SKM-1 (cell line): ENCODE measurements around the gene NFIA.

ENCODE experiments used
- DNase-seq: peaks from one replicate; lab custom pipeline; 2025; ENCODE audit not compliant: unreplicated experiment; lab: John Stamatoyannopoulos, UW

NFIA gene

DNA sequence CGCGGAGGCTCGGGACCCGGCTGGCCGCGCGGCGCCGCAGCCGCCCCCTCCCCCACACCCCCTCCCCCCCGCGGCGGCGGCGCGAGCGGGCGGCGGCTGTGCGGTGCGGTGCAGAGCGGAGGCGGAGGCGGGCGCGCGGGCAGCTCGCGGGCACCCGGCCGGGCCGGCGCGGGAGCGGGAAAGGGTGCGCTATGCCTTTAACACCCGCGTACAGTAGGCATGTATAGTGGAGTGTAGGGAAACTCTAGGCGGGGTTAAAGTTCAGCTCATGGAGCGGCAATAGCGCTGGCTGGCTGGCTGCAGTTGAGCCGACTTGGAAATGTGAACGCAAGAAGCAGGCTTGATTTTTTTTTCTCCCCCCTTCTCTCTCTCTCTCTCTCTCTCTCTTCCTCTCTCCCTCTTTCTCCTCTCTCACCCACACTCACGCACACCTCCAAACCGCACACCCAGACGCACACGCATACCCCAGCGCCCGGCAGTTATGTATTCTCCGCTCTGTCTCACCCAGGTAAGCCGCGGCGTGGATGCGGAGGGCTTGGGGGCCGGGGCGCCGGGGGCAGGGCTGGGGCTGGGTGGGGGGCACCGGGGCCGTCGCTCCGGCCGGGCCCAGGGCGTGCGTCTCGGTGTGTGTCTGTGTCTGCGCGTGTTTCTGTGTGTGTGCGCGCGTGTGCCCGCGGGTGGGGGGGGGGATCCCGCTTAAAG lies at the start of gene NFIA:
TSS of gene NFIA (plus strand) at position 251 of the 702 bp plus-strand sequence.
- DNase-seq = peak; percentile 22

DNA sequence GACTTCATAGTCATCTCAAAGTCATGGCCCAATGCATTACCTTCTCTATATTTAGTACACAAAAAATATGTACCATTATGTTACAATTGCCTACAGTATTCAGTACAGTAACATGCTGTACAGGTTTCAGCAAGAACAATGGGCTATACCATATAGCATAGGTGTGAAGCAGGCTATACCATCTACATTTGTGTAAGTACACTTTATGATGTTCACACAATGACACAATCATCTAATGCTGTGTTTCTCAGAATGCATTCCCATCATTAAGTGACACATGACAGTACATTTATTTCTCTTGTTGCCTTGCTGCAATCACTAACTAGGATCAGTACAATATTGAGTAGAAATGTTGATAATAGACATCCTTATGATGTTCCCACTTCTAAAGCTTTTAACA lies 46.5 kb upstream of the NFIA start:
- no peak for DNase-seq

DNA sequence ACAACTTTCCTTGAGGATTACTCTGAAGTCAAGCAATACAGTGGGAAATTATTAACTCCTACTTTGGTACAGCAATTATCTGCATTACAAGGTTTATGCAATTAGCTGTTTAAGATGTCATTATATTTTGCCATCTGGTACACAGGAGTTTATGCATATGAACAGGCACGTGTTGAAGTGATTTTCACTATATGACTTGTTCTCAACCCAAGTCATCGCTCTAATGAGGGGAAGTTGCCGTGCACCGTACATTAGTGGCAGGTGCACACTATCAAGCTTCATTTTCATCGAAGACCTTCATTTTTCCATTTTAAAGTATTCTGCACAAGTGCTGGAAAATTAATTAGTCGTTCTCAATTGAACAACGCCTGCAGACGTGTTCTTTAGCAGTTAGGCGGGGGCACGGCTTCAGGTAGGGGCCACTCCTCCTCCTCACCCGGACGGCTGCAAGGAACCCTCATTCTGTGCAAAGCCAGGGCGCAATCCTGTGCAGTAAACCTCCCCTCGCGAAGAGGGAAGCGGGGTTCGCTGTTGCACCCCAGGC lies 39.8 kb upstream of the NFIA start:
- DNase-seq = no peak

DNA sequence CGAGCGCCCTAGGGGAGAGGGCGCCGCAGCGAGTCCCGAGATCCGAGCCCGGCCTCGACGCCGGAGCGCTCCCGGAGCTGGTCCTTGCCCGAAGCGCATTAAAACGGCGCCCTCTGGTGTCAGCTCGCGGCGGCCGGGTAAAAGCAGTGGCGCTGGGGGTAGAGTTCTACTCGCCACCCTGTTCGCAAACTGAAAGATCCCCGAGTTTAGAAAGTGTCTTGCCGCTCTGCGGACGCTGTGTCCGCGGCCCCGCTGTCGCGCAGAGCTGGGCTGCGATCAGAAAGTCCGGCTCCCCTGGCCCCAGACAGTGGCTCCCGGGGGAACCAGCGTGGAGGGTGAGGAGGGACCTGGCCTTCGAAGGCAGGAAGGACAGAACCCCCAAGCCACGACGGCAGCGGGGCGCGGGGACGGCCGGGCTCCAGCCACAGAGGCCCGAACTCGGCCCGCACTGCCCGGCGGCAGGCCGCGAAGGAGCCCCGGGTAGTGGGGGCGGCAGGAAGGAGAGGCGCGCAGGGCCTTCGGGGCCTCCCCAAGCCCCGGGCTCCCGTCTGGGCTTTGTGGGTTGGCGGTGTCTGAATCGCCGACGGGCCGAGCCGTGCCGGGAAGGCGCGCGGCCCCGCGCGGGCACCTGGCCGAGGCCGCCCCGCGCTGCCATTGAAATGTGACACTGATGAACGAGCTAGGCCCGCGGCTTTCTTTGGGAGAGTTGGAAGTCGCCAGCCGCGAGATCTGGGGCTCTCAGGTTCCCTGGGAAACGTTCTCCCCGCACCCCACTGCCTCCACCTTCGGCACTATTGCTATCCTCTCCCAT lies 39.1 kb upstream of the NFIA start:
- peak; percentile 47 for DNase-seq

DNA sequence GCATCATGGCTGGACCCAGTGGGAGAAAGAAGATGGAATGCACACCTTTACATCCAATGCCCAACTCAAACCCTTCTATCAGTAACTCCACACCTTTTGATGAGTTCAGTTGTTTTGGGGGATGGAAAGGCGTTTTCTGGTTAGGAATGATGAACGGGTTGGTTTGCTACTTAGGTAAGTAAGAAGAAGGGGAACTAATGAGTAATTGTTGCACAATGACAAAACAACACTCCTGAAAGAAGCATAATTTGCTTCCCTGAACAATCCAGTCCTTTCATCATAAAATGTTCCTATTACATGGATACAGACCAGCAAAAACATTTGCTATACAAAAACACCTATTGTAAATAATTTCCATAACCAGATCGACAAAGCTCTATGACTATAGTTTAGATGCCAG lies 35.9 kb upstream of the NFIA start:
- DNase-seq = no peak

DNA sequence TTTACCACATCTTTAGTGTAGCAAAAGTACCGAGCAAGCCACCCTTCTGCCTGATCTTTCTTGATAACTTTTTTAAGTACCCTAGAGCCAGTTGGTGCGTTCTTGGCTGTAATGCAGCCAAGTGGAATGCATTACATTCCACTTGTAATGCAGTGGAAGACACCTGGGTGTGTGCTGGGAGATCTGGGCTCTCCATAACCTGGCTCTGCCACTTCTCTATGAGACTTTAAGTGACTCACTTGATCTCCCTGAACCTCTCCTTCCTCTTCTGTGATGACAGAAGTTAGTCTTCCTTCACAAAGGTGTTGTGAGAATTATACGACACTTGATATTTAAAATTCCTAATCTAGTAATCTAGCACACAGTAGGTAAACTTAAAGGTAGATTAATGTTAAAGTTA lies 35.3 kb upstream of the NFIA start:
- DNase-seq = no peak

DNA sequence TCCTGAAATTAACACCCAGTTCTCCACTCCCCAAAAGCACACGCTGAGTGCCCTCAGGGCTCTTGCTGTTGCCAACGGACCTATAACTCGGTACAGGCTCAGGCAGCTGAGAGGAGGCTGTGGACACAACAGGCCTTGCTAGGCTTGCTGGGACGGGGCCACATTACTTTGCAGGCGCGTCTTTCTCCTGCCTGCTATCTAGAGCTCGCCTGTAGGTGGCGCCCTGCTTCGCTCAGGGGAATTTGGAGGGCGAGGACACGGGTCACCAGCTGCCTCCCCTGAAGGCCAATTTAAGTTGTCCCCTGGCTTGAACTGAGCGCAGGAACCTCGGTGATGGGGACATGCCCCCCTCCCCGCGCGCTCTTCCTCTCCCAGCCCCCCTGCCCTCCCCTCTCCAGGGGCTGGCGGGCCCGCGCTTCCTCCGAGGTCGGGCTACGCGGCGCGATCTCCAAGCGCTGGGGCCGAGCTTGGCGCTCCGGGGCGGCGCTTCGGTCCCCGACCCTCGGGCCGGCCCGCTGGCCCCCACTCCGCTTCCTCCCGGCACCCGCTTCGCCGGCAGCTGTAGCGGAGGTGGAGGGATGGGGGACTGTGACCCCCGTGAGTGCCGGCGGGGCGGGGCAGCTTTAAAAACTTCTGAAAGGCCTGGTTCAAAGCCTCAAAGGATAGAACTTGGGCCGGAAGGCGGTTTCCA lies 32.4 kb upstream of the NFIA start:
- DNase-seq = peak; percentile 56

DNA sequence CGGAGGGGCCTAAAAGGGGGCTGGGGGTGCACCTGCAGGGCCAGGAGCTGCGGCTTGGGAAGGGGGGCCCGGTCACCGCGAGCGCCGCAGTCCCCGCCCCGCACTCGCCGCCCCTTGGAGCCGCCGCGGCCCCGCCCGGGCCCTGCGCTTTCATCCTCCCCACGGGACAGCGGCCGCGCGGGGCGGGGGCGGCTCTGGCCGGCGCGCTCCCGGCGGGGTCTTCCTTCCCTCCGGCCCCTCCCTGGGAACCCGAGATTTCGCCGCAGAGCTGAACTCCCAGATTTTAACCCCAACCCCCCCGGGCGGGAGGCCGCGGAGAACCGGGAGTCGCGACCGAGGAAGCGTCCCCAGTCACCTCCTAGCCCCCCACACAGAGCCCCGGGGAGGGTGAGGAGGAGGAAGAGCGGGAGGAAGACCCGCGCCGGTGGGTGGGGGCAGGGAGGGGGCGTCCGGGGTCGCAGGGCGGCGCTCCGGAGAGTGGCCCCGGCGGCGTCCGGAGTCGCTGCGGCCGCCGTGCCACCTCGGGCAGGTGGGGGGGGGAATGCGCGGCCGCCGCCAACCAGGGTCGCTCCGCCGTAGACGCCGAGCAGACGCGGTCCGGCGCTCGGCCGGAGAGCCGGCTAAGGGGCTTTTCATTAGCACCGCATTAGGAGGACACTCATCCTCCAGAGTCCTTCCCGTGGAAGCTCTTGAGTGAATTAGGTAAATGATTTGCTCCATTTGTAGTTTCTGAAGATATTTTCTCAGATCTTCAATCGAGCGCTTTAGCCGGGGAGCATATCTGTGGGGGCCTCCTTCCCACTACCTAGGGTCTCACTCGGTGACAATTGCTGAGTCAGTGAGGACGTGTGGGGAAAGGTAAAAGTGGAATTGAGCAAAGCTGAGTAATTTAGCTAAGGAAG lies 31.6 kb upstream of the NFIA start:
- DNase-seq = no peak

DNA sequence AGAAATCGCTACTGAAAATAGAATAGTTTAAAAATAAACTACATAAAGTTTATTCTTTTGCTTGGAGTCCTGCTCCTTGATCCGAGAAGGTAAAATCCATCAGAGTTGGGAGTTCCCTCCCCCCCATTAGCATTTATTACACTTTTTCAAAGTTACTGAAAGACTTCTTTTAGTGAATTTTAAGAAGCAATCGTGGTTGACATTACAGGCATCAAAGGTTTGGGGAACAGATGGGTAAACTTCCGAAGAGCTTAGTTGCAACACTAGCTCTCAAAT lies 31.0 kb upstream of the NFIA start:
- DNase-seq = no peak

DNA sequence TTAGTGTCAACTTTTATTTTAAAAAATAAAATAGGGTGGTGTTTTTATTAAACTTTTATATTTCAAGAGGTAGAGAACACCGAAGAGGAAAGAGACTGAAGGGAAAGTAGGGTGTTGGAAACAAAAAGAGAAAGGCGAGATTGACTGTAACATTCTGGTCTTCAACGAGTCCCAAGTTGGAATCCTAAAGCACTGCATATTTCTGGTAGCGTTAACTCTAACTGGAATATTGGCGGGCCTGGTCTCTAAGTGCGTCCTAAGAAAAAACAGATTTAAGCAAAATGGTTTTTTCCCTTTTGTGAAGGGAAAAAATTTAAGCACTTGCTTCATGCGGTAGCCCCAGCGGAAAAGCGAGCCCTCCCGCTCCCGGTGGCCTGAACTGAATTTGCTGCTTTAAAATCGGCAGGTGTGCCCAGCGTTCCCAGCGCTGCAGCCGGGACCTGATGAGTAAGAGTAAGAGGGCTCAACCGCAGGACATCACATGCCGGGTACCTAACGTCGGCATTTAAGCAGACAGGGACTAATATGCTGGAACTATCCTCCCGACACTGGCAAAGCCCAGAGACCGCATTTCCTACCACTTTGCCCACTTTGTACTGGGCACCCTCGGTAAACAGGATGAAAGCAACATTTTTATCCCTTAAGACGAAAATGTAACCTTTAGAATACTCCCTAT lies 30.5 kb upstream of the NFIA start:
- DNase-seq = no peak

DNA sequence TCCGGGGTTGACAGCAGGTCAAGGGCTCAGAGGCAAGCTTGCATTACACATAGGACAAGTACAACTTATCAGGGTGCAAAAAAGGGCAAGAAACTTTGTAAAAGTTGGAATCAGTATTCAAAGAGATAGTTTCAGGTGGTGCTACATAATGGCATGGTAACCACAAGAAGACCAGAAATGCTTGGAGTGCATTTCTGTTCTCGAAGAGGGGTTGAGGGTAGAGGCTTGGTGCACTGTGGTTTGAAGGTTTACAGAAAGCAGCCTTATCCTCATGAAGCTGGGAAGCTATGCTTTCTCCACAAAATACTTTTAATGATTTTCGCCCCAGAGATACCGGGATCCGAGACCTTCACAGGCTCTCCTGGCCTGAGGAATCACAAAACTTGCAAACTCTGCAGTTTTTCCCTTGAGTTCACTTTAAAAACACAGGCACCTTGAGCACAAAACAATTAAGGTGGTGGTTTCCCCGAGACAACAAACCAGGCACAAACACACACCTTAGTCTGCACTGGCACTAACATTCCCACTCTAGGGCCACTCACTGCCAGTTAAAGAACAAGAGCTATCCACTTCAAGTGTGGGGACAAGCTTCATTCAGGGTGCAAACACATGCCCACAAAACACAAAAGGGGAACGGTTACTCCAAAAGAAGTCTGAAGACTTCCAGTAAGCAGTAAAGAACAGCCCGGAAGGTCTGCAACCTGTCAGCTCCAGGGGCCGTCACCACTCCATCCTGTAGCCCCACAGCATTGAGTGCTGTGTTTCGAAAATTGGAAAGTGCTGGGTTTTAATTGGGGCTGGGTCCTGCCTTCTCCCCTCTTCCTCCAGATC lies 29.8 kb upstream of the NFIA start:
- no peak for DNase-seq

DNA sequence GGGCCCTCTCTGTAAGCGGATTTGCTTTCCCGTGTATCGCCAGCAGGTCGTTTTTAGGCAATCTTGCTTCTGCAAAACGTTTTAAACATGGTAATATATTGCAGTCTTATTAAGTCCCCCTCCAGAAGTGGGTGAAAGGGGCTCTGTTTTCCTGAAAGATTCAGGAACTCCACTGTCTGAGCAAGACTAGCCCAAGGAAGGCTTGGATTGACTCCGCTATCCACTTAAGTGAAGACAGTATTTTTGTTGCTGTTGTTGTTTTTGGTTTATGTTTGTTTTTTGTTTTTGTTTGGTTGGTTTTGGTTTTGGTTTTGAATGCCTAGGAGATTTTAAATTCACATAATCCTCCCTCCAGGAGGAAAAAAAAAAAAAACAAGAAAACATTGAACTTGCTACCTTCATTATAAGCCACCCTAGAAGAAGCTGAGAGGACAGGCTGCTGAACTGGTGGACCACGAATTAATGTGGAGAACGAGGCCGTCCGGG lies 29.1 kb upstream of the NFIA start:
- DNase-seq = no peak

DNA sequence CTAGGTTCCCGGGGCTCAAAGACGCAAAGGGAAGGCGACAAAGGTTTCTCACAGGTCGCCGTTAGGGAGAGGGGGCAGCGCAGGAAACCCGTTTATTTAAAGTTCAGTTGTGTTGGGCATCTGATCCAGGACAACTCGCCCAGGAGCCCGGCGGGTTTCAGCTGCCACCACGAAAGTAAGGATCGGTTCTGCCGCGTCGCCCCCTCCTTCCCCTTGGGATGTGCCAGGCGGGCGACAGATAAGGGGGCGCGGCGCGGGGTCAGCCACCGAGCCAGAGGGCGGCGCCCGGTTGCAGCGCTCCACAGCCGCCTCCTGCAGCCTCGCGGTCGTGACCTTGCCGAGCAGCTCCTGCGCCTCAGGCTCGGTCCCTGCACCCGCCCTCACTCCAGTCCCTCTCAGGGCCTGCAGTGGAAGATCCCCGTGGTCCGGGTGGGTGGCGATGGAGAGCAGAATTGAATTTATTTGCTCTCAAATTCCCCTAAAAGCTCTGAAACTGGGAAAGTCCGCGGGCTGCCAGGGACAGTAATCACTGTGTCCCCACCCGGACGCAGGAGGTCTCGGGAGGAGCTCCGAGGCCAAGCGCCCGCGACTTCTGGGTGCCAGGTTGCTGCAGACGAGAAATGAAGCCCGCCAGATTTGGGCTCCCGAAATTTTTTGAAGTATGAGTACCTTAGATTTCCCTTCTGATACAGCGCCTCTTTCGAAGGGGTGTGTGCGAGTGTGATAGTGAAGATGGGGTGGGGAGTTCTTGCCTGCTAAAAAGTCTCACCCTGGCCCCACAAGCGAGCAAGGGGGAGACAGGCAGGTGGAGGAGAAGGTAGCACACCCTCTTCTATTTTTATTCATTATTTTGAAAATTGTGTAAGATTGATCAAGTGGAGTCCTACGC lies 28.4 kb upstream of the NFIA start:
- DNase-seq = no peak

DNA sequence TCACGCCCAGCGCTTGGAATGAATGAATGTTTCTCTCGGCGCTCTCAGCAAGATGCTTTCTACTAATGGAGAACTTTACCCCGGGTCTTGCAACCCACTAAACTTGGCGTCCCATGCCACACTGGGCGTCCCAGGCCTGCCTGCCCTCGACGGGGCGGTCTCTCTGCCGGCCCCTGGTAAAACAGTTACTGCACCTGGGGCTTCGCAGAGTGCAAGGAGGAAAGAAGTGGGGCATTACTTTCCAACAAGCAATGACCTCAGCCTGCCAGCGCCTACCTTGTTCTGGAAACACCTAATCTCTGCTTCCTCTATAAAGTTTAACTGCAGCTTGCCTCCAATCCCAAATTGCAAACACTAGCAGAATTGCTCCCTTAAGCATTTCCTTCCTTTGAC lies 27.8 kb upstream of the NFIA start:
- no peak for DNase-seq

DNA sequence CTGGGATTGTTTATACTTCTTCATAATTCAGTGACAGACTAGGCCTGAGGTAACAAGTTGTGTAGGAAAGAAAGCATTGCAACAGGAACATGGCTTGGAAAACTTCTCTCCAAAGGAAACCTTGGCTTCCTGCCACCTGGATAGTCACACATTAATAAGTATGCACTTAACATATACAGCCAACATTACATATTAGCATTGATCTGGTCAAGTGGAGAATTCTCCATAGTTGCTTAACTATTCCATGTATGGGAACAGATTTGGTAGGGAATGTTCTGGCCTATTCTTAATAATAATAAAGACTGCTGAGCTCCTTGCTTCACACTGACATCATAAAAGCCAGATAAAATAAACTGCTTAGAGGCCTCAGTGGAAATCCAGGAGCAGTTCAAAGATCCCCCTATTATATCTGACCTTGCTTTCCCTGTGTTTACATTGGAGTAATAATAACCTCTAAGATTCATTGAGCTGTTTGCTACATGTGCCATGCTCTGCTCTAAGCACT lies 27.2 kb upstream of the NFIA start:
- DNase-seq = no peak

DNA sequence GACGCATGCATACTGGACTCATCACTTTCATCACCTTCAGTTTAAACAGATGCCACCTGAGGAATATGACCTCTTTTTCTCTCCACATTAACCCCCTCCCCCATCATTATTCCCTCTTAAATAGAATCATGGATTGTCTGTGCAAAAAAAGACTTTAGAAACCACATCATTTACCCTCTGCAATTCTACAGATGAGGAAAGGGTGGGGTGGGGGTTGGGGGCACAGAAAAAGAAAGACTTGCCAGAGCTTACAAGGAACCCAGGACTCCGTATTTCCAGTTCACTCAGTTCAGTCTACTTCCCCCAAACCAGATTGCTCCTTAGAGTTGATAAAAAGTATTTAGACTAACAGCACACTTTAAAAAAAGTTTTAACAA lies 26.2 kb upstream of the NFIA start:
- DNase-seq = no peak

DNA sequence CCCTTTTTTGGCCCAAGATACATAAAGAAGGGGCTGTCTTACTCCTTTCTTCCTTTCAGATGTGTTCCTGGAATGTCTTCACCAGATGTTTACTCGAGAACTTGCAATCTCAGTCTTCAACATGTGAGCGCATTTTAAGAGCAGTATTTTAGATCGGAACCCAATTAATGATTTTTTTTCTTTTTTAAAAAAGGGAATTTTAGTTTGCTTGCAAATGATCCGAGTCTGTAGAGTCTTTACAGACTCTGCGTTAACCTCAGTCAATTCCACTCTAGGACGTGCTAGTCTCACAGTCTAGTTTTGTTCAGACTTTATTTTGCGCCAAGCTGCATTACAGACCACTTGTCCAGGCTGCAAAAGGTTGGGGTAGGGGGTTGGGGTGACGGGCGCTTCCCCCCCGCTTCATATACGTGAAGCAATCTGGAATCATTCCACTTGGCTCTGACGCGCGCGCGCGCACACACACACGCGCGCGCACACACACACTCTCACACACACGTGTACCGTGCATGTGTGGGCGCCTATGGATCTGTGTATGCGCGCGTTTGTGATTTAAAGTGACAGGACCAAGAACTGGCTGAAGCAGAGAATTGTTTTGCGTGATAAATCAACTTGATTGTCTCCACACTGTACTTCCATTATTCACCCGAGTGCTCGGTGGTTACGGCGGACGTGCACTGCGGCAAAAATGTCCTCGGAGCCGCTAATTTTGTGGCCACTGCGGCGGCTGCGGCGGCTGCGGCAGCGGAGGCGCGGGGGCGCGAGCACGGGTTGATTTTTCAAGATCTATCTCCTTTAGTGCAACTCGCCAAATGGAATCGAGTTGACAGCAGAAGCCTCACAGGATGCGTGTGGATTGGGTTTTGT lies 25.6 kb upstream of the NFIA start:
- DNase-seq = no peak
